NCI-H226 (cell line): ENCODE measurements around the gene NAA80.

Experiments used
- DNase-seq: peaks from one replicate; pipeline ENCODE4 v3.0.0-alpha.2; 2015

NAA80 gene

GRCh38 chr3:50298836-50299637 is at the start of gene NAA80, which contains the start of gene HYAL3:
Gene NAA80, minus strand, starts transcription at chr3:50299405. Its CDS starts 1,942 bp downstream, at chr3:50297463.
Gene HYAL3, minus strand, starts transcription at chr3:50299405. Its CDS starts 3,803 bp downstream, at chr3:50295602.
- DNase-seq = peak; percentile 80

- DNase-seq = no peak
Measured at GRCh38 chr3:50347187-50347813, 48.1 kb upstream of the NAA80 start.

GRCh38 chr3:50345586-50346234 is 46.5 kb upstream of the NAA80 start, which contains the start of gene ZMYND10:
Gene ZMYND10, minus strand, starts transcription at chr3:50345732. Its CDS starts 153 bp downstream, at chr3:50345579.
- no peak for DNase-seq

DNA sequence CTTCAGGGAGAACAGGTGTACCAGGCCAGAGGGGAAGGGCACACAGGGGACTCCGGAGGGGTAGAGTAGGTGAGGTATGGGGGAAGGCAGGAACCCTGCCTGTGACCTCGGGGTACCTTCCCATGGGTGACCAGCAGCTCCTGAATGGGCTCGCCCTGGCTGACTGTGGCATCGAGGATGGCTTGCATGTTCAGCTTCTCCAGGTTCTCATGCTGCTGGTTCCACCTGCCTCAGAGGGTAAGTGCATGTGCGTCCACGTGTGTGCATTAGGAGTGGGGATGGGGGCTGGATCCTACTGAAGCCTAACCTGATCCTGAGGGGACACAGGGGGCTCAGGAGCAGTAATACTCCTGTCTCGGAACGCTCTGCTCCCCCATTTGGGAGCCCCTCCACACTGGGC is 45.8 kb upstream of the NAA80 start:
- no peak for DNase-seq

GRCh38 chr3:50342813-50343633 is 43.8 kb upstream of the NAA80 start:
- no peak for DNase-seq

- DNase-seq = no peak
Measured at GRCh38 chr3:50341996-50342650, 42.9 kb upstream of the NAA80 start.

DNA sequence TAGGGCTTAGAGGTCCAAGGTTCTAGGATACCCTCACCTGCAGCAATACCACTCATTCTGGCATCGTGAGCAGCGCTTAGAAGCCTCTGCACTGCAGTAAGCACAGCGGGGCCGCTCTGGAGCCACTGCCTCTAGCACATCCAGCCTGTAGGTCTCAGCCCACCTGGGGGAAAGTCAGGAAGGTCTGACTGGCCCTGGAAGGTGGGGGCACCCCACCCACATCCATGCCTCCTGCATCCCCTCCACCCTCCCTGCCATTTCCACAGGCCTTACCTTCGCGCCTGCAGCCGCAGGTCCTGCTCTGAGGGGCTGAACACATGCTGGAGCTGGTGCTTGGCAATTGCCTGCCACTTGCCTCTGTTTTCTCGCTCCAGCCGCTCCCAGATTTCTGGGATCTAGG is 42.3 kb upstream of the NAA80 start:
- no peak for DNase-seq

DNA sequence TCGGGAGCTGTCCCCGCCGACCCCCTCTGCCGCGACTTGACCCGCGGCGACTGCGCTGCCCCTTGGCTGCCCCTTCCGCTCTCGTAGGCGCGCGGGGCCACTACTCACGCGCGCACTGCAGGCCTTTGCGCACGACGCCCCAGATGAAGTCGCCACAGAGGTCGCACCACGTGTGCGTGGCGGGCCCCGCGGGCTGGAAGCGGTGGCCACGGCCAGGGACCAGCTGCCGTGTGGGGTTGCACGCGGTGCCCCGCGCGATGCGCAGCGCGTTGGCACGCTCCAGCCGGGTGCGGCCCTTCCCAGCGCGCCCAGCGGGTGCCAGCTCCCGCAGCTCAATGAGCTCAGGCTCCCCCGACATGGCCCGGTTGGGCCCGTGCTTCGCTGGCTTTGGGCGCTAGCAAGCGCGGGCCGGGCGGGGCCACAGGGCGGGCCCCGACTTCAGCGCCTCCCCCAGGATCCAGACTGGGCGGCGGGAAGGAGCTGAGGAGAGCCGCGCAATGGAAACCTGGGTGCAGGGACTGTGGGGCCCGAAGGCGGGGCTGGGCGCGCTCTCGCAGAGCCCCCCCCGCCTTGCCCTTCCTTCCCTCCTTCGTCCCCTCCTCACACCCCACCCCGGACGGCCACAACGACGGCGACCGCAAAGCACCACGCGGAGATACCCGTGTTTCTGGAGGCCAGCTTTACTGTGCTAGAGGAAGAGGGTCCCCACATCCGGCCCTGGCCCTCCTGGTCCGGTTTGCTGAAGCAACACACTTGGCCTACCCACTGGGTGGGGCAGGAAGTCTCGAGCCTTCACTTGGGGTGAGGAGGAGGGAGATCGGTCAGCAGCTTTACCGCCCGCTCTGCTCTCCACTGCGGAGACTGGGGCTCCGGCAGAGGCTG is 41.5 kb upstream of the NAA80 start, which contains the start of gene RASSF1:
Gene RASSF1 (minus strand): TSS at position 389 of the 882 bp plus-strand sequence. CDS start 31 bp downstream, at position 358.
- DNase-seq = no peak

DNA sequence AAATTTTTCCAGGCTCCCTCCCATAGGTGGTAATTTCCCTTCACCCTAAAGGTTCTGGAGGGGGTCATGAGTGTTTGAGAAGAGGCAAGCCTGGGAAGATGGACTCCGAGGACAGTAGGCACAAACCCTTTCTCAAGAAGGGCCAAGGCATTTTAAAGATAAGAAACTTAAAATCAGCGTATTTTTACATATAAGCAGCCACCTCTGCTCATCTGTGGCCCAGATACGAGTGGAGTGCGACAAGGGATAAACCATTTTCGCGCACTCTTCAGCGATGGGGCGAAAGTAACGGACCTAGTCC is 40.9 kb upstream of the NAA80 start:
- DNase-seq = no peak

GRCh38 chr3:50339485-50340146 is 40.4 kb upstream of the NAA80 start:
- DNase-seq = no peak

- DNase-seq = no peak
Measured at GRCh38 chr3:50338965-50339364, 39.8 kb upstream of the NAA80 start.

DNA sequence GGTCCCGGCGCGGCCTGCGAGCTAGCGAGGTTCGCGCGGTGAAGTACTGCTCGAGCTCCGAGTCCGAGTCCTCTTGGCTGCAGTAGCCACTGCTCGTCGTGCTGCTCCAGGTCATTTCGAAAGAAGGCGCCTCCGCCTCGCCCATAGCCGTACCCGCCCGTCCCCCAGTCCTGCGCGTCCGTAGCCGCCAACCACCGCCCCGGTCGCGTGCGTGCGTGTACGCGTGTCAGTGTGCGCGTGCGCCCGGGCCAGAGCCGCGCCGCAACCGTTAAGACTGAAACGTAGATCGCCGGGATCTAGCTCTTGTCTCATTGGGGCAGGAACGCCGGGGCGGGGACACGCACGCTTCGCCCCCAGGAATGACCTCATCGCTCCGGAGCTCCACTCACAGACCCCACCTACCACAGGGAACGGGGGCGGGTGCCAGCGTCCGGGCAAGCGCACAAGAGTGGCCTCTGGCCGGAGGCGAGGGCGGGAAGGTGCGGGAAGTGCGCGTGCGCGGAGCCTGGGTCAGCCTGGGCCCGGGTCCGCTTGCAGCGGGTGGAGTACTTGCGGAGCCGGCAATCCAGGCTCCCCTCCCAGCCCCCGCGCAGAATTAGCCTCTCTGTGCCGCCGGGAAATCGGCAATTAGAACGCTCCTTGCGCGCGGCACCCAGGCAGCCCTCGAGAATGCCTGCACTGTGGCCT is 38.1 kb upstream of the NAA80 start:
- DNase-seq = peak; percentile 87

- no peak for DNase-seq
Measured at GRCh38 chr3:50336452-50337174, 37.4 kb upstream of the NAA80 start.

DNA sequence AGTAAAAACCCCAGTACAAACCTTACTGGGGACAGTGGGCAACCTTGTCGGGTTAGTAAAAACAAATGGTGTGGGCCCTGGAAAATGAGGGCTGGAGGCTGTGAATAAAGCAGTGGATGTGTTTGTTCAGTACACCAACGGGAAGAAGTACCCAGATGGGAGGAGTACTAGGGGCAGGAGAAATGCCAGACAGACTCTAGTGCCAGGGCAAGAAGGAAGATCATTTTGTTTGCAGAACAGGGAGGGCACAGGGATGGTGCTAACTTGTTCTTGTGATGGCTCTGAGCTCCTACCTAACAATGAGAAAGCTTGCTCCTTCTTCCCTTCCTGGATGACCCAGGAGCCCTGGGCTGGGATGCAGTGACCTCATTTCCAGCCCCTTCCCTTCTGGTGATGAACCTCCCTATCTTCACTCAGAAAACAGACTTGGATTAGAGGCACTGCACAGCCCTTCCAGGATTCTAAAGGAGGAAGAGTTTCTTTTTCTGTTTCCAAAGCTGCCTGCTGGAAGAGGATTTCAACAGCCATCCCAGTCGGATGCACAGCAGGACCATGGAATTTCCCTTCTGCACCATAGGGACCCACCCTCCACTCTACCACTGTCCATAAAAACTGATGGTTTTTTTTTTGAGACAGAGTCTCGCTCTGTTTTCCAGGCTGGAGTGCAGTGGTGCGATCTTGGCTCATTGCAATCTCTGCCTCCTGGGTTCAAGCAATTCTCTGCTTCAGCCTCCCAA is 35.3 kb upstream of the NAA80 start:
- DNase-seq = no peak

- no peak for DNase-seq
Measured at GRCh38 chr3:50333744-50334328, 34.6 kb upstream of the NAA80 start.

GRCh38 chr3:50331364-50331907 is 32.2 kb upstream of the NAA80 start:
- no peak for DNase-seq

GRCh38 chr3:50330330-50330729 is 31.1 kb upstream of the NAA80 start:
- DNase-seq = no peak
